Measurements from ENCODE around the gene TMLHE. TPM values are rescaled to one million over a fixed set of nuclear protein-coding genes. Genes with fewer than 3 reads are reported as not detected.

TMLHE gene
- polyA plus RNA-seq, 1 donor = 21.9 TPM

Other genes with a start within 250 kb of the TMLHE start
- not detected for gene F8A2, start 230.9 kb downstream of the TMLHE start, polyA plus RNA-seq
- gene F8A3, start 154.3 kb downstream of the TMLHE start, polyA plus RNA-seq = 4.4 TPM
- gene SPRY3, start 366 bp downstream of the TMLHE start, polyA plus RNA-seq = 3.7 TPM